WTC11 (cell line): ENCODE results near the gene DCUN1D1. TPM values are rescaled to one million over a fixed set of nuclear protein-coding genes. Genes with fewer than 3 reads are reported as not detected.

Experiments used
- ATAC-seq: fragments of 200-7000 bp; cut with Tn5 transposase; 2 replicates; pipeline ENCODE4 v1.10.0; 2021; ENCODE audit warnings: mild to moderate bottlenecking, moderate library complexity
- CTCF ChIA-PET: fragments of 300-600 bp; sonication (Branson Sonifier 250); formaldehyde crosslinking; loops from one replicate; lab custom pipeline; 2021; ENCODE audit warnings: antibody characterized with exemption; lab: Charles Lee
- POLR2A ChIA-PET: fragments of 350-600 bp; sonication (Branson Sonifier 250); formaldehyde crosslinking; loops from one replicate; lab custom pipeline; 2021; ENCODE audit warnings: antibody characterized with exemption; lab: Charles Lee
- DNase-seq: peaks from one replicate; pipeline ENCODE4 v3.0.0; 2021; ENCODE audit warnings: low spot score
- H3K27ac Mint-ChIP-seq: 2 replicates; pipeline ENCODE4 v1.8.0; 2021; ENCODE audit warnings: mixed read lengths
- H3K27me3 Mint-ChIP-seq: 2 replicates; pipeline ENCODE4 v1.8.0; 2021; ENCODE audit warnings: low read depth, mild to moderate bottlenecking, moderate library complexity, mixed read lengths
- H3K36me3 Mint-ChIP-seq: 2 replicates; pipeline ENCODE4 v1.8.0; 2021; ENCODE audit warnings: mixed read lengths
- H3K4me1 Mint-ChIP-seq: 2 replicates; pipeline ENCODE4 v1.8.0; 2022; ENCODE audit warnings: mixed read lengths
- H3K4me3 Mint-ChIP-seq: 2 replicates; pipeline ENCODE4 v1.8.0; 2021; ENCODE audit warnings: mild to moderate bottlenecking, moderate library complexity, mixed read lengths
- H3K9me3 Mint-ChIP-seq: 2 replicates; pipeline ENCODE4 v1.8.0; 2021; ENCODE audit warnings: mixed read lengths
- CBFB ChIP-seq: sonication (generic); formaldehyde crosslinking; IDR thresholded peaks from 2 replicates; pipeline ENCODE4 v1.8.1; 2022; ENCODE audit warnings: mild to moderate bottlenecking, low read depth, missing genetic modification reagents
- CREB1 ChIP-seq: sonication (generic); formaldehyde crosslinking; IDR thresholded peaks from 2 replicates; pipeline ENCODE4 v1.8.0; 2023; ENCODE audit warnings: mild to moderate bottlenecking, missing genetic modification reagents
- ELF4 ChIP-seq: sonication (generic); formaldehyde crosslinking; IDR thresholded peaks from 2 replicates; pipeline ENCODE4 v1.8.1; 2022; ENCODE audit warnings: low read depth, mild to moderate bottlenecking, moderate library complexity, missing genetic modification reagents
- KAT7 ChIP-seq: sonication (generic); formaldehyde crosslinking; IDR thresholded peaks from 2 replicates; pipeline ENCODE4 v1.8.1; 2023; ENCODE audit warnings: missing genetic modification reagents, mild to moderate bottlenecking, borderline replicate concordance
- NFATC4 ChIP-seq: fragments of 250-450 bp; sonication (Bioruptor Pico); IDR thresholded peaks from 2 replicates; pipeline ENCODE4 v1.9.0; 2021; ENCODE audit warnings: mild to moderate bottlenecking
- NFE2L1 ChIP-seq: sonication (generic); formaldehyde crosslinking; IDR thresholded peaks from 2 replicates; pipeline ENCODE4 v1.8.1; 2023; ENCODE audit warnings: missing genetic modification reagents
- NR3C1 ChIP-seq: sonication (generic); formaldehyde crosslinking; conservative IDR thresholded peaks from 2 replicates; pipeline ENCODE4 v1.8.1; 2023; ENCODE audit warnings: low read depth, mild to moderate bottlenecking, missing genetic modification reagents
- OVOL2 ChIP-seq: fragments of 250-450 bp; sonication (Bioruptor Pico); IDR thresholded peaks from 2 replicates; pipeline ENCODE4 v1.9.0; 2021; ENCODE audit warnings: mild to moderate bottlenecking, borderline replicate concordance
- SMAD3 ChIP-seq: sonication (generic); formaldehyde crosslinking; IDR thresholded peaks from 2 replicates; pipeline ENCODE4 v1.8.0; 2022; ENCODE audit warnings: missing genetic modification reagents, mild to moderate bottlenecking, borderline replicate concordance
- SOX15 ChIP-seq: fragments of 250-450 bp; sonication (Bioruptor Pico); IDR thresholded peaks from 2 replicates; pipeline ENCODE4 v1.9.0; 2021; ENCODE audit warnings: mild to moderate bottlenecking
- SP1 ChIP-seq: sonication (generic); formaldehyde crosslinking; conservative IDR thresholded peaks from 2 replicates; pipeline ENCODE4 v1.8.1; 2022; ENCODE audit warnings: missing genetic modification reagents
- TCF7 ChIP-seq: sonication (generic); formaldehyde crosslinking; IDR thresholded peaks from 2 replicates; pipeline ENCODE4 v1.8.0; 2022; ENCODE audit warnings: mild to moderate bottlenecking, low read depth, missing genetic modification reagents, moderate library complexity
- TEAD1 ChIP-seq: sonication (generic); formaldehyde crosslinking; IDR thresholded peaks from 2 replicates; pipeline ENCODE4 v1.8.0; 2022; ENCODE audit warnings: mild to moderate bottlenecking, missing genetic modification reagents
- TEAD4 ChIP-seq: sonication (generic); formaldehyde crosslinking; IDR thresholded peaks from 2 replicates; pipeline ENCODE4 v1.8.0; 2022; ENCODE audit warnings: mild to moderate bottlenecking, missing genetic modification reagents
- ZNF219 ChIP-seq: sonication (generic); formaldehyde crosslinking; IDR thresholded peaks from 2 replicates; pipeline ENCODE4 v1.8.0; 2023; ENCODE audit warnings: missing genetic modification reagents, mild to moderate bottlenecking, borderline replicate concordance
- ZNF232 ChIP-seq: sonication (generic); formaldehyde crosslinking; IDR thresholded peaks from 2 replicates; pipeline ENCODE4 v1.8.0; 2022; ENCODE audit warnings: mild to moderate bottlenecking, missing genetic modification reagents
- ZNF317 ChIP-seq: sonication (generic); formaldehyde crosslinking; IDR thresholded peaks from 2 replicates; pipeline ENCODE4 v1.8.1; 2023; ENCODE audit warnings: low read depth, mild to moderate bottlenecking, moderate library complexity, missing genetic modification reagents, borderline replicate concordance
- ZNF396 ChIP-seq: fragments of 250-450 bp; sonication (Bioruptor Pico); IDR thresholded peaks from 2 replicates; pipeline ENCODE4 v1.8.0; 2021; ENCODE audit warnings: mild to moderate bottlenecking, moderate library complexity, borderline replicate concordance
- total RNA-seq: library from RNA; stranded (reverse); gene quantifications from 3 replicates; pipeline ENCODE4 v1.2.3, GENCODE V29; 2021
- TF ChIP-seq, protein P1 (sequence below): sonication (generic); formaldehyde crosslinking; IDR thresholded peaks from 2 replicates; pipeline ENCODE4 v1.8.0; 2023; ENCODE audit warnings: mild to moderate bottlenecking, missing genetic modification reagents
- TF ChIP-seq, protein P2 (sequence below): fragments of 250-450 bp; sonication (Bioruptor Pico); IDR thresholded peaks from 2 replicates; pipeline ENCODE4 v1.9.0; 2021; ENCODE audit warnings: mild to moderate bottlenecking
- TF ChIP-seq, protein P3 (sequence below): fragments of 250-450 bp; sonication (Bioruptor Pico); IDR thresholded peaks from 2 replicates; pipeline ENCODE4 v2.1.2; 2022; ENCODE audit warnings: mild to moderate bottlenecking, moderate library complexity
- TF ChIP-seq, protein P4 (sequence below): fragments of 250-450 bp; sonication (Bioruptor Pico); IDR thresholded peaks from 2 replicates; pipeline ENCODE4 v1.8.0; 2021; ENCODE audit warnings: mild to moderate bottlenecking
- TF ChIP-seq, protein P5 (sequence below): sonication (generic); formaldehyde crosslinking; IDR thresholded peaks from 2 replicates; pipeline ENCODE4 v1.8.0; 2022; ENCODE audit warnings: mild to moderate bottlenecking, missing genetic modification reagents
- TF ChIP-seq, protein P6 (sequence below): sonication (generic); formaldehyde crosslinking; IDR thresholded peaks from 2 replicates; pipeline ENCODE4 v1.8.0; 2023; ENCODE audit warnings: missing genetic modification reagents
- TF ChIP-seq, protein P7 (sequence below): sonication (generic); formaldehyde crosslinking; IDR thresholded peaks from 2 replicates; pipeline ENCODE4 v1.8.0; 2022; ENCODE audit warnings: mild to moderate bottlenecking, missing genetic modification reagents

The DCUN1D1 gene
- total RNA-seq, 1 experiment from 2014 or later: 64.5 TPM

DNA sequence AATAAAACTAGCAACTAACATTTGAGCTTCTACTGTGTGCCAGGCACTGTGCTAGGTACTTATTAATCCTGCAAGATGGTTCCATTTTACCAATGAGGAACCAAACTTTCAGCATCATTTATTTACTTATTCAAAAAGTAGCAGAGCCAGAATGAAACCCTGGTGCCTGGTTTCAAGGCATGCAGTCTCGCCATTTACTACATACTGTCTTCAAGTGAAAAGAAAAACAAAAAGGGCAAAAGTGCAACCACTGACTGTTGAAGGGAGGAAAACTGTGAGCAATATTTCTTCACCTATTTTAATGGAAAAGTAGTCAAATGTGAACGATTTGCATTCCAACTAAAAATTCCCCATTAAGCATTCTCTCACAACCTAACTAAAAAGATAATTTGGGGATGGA, 8.7 kb downstream of the DCUN1D1 start:
- DNase-seq (no peak), ATAC-seq (no peak)
- H3K9me3 Mint-ChIP-seq: no peaks in the 10 kb centered on the region
- H3K27ac Mint-ChIP-seq: peak overlapping the region; percentile 16
- H3K4me3 Mint-ChIP-seq: no peak overlapping the region
- peaks cover 46% of the 10 kb centered on the region for H3K4me1 Mint-ChIP-seq
- H3K36me3 Mint-ChIP-seq: no peaks in the 10 kb centered on the region
- CTCF ChIA-PET: no interaction called here
- POLR2A ChIA-PET: interaction anchor here (0.6 kb wide), 1 partner anchor 467 kb away, joined by 6 read pairs; no protein-coding TSS in a partner anchor
- TF ChIP-seq OVOL2 (CRISPR knock-in tag): no peak
- no peak for TF ChIP-seq NR3C1 (CRISPR knock-in tag)
- no peak for TF ChIP-seq TEAD1
- TF ChIP-seq TCF7 (CRISPR knock-in tag): no peak
- no peak for TF ChIP-seq SOX15 (CRISPR knock-in tag)
- TF ChIP-seq, protein P1, sequence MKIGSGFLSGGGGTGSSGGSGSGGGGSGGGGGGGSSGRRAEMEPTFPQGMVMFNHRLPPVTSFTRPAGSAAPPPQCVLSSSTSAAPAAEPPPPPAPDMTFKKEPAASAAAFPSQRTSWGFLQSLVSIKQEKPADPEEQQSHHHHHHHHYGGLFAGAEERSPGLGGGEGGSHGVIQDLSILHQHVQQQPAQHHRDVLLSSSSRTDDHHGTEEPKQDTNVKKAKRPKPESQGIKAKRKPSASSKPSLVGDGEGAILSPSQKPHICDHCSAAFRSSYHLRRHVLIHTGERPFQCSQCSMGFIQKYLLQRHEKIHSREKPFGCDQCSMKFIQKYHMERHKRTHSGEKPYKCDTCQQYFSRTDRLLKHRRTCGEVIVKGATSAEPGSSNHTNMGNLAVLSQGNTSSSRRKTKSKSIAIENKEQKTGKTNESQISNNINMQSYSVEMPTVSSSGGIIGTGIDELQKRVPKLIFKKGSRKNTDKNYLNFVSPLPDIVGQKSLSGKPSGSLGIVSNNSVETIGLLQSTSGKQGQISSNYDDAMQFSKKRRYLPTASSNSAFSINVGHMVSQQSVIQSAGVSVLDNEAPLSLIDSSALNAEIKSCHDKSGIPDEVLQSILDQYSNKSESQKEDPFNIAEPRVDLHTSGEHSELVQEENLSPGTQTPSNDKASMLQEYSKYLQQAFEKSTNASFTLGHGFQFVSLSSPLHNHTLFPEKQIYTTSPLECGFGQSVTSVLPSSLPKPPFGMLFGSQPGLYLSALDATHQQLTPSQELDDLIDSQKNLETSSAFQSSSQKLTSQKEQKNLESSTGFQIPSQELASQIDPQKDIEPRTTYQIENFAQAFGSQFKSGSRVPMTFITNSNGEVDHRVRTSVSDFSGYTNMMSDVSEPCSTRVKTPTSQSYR (CRISPR knock-in tag): no peak
- no peak for TF ChIP-seq ZNF396 (CRISPR knock-in tag)
- TF ChIP-seq, protein P2, sequence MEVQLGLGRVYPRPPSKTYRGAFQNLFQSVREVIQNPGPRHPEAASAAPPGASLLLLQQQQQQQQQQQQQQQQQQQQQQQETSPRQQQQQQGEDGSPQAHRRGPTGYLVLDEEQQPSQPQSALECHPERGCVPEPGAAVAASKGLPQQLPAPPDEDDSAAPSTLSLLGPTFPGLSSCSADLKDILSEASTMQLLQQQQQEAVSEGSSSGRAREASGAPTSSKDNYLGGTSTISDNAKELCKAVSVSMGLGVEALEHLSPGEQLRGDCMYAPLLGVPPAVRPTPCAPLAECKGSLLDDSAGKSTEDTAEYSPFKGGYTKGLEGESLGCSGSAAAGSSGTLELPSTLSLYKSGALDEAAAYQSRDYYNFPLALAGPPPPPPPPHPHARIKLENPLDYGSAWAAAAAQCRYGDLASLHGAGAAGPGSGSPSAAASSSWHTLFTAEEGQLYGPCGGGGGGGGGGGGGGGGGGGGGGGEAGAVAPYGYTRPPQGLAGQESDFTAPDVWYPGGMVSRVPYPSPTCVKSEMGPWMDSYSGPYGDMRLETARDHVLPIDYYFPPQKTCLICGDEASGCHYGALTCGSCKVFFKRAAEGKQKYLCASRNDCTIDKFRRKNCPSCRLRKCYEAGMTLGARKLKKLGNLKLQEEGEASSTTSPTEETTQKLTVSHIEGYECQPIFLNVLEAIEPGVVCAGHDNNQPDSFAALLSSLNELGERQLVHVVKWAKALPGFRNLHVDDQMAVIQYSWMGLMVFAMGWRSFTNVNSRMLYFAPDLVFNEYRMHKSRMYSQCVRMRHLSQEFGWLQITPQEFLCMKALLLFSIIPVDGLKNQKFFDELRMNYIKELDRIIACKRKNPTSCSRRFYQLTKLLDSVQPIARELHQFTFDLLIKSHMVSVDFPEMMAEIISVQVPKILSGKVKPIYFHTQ (CRISPR knock-in tag): no peak
- no peak for TF ChIP-seq CREB1 (CRISPR knock-in tag)
- TF ChIP-seq NFE2L1: no peak
- TF ChIP-seq, protein P3, sequence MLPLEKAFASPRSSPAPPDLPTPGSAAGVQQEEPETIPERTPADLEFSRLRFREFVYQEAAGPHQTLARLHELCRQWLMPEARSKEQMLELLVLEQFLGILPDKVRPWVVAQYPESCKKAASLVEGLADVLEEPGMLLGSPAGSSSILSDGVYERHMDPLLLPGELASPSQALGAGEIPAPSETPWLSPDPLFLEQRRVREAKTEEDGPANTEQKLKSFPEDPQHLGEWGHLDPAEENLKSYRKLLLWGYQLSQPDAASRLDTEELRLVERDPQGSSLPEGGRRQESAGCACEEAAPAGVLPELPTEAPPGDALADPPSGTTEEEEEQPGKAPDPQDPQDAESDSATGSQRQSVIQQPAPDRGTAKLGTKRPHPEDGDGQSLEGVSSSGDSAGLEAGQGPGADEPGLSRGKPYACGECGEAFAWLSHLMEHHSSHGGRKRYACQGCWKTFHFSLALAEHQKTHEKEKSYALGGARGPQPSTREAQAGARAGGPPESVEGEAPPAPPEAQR: no peak
- TF ChIP-seq, protein P4, sequence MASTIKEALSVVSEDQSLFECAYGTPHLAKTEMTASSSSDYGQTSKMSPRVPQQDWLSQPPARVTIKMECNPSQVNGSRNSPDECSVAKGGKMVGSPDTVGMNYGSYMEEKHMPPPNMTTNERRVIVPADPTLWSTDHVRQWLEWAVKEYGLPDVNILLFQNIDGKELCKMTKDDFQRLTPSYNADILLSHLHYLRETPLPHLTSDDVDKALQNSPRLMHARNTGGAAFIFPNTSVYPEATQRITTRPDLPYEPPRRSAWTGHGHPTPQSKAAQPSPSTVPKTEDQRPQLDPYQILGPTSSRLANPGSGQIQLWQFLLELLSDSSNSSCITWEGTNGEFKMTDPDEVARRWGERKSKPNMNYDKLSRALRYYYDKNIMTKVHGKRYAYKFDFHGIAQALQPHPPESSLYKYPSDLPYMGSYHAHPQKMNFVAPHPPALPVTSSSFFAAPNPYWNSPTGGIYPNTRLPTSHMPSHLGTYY (CRISPR knock-in tag): no peak
- TF ChIP-seq SP1 (CRISPR knock-in tag): no peak
- TF ChIP-seq KAT7 (CRISPR knock-in tag): no peak
- TF ChIP-seq ZNF232: no peak
- TF ChIP-seq ZNF219 (CRISPR knock-in tag): no peak
- H3K27me3 Mint-ChIP-seq: no peaks in the 10 kb centered on the region

DNA sequence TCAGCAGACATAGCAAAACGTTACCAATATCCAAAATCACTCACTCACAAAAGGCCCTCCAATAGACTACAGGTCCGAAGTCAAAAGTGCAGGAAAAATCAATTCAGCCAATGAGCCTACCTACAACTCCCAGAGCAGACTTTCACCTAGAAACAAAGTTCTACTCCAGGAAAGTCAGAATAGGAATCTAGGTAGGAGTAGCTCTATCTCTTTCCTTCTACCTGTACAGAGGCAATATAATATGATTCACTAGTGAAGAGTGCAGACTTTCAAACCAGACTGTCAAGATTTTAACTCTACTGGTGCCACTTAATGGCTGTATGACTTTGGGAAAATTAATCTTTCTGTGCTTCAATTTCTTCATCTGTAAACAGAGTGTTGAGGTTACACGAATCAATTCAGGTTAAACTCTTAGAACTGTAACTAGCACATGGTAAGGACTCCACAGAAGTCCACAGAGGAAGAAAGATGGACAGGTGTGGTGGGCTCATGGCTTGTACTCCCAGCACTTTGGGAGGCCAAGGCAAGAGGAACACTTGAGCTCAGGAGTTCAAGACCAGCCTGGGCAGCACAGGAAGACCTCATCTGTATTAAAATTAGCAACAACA, 9.4 kb downstream of the DCUN1D1 start:
- peak overlapping the region; percentile 80 for H3K27ac Mint-ChIP-seq
- no peaks in the 10 kb centered on the region for H3K27me3 Mint-ChIP-seq
- CTCF ChIA-PET: interaction anchor here (1.4 to 1.8 kb wide), 2 partner anchors 67 to 257 kb away, joined by 3 to 4 read pairs; no protein-coding TSS in a partner anchor
- no peaks in the 10 kb centered on the region for H3K9me3 Mint-ChIP-seq
- H3K4me3 Mint-ChIP-seq: no peak overlapping the region
- TF ChIP-seq TEAD4 (CRISPR knock-in tag) (no peak), CBFB (CRISPR knock-in tag) (no peak), NR3C1 (CRISPR knock-in tag) (no peak), NFATC4 (no peak), ZNF396 (CRISPR knock-in tag) (no peak), SMAD3 (no peak), ELF4 (CRISPR knock-in tag) (no peak), ZNF317 (CRISPR knock-in tag) (no peak)
- TF ChIP-seq, protein P5, sequence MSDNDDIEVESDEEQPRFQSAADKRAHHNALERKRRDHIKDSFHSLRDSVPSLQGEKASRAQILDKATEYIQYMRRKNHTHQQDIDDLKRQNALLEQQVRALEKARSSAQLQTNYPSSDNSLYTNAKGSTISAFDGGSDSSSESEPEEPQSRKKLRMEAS (CRISPR knock-in tag): no peak
- TF ChIP-seq, protein P6, sequence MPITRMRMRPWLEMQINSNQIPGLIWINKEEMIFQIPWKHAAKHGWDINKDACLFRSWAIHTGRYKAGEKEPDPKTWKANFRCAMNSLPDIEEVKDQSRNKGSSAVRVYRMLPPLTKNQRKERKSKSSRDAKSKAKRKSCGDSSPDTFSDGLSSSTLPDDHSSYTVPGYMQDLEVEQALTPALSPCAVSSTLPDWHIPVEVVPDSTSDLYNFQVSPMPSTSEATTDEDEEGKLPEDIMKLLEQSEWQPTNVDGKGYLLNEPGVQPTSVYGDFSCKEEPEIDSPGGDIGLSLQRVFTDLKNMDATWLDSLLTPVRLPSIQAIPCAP (CRISPR knock-in tag): no peak
- TF ChIP-seq, protein P7, sequence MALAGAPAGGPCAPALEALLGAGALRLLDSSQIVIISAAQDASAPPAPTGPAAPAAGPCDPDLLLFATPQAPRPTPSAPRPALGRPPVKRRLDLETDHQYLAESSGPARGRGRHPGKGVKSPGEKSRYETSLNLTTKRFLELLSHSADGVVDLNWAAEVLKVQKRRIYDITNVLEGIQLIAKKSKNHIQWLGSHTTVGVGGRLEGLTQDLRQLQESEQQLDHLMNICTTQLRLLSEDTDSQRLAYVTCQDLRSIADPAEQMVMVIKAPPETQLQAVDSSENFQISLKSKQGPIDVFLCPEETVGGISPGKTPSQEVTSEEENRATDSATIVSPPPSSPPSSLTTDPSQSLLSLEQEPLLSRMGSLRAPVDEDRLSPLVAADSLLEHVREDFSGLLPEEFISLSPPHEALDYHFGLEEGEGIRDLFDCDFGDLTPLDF (CRISPR knock-in tag): no peak
- no peak for DNase-seq
- no peak for ATAC-seq
- peaks cover 49% of the 10 kb centered on the region for H3K4me1 Mint-ChIP-seq
- H3K36me3 Mint-ChIP-seq: no peaks in the 10 kb centered on the region
- POLR2A ChIA-PET: no interaction called here
